Stimulated activated CD4-positive, alpha-beta T cell treated with anti-CD3 and anti-CD28 coated beads, Interleukin-12 subunit alpha, Interleukin-12 subunit beta, amount 100 ng/mL, for 4 hours (primary cell): ENCODE measurements around the gene DUSP3.
A peak's percentile ranks its signal among the peaks of the same experiment; 100 is the strongest.

Experiments used
- DNase-seq: peaks from one replicate; pipeline ENCODE4 v3.0.0-alpha.2; 2020

DUSP3 gene

DNA sequence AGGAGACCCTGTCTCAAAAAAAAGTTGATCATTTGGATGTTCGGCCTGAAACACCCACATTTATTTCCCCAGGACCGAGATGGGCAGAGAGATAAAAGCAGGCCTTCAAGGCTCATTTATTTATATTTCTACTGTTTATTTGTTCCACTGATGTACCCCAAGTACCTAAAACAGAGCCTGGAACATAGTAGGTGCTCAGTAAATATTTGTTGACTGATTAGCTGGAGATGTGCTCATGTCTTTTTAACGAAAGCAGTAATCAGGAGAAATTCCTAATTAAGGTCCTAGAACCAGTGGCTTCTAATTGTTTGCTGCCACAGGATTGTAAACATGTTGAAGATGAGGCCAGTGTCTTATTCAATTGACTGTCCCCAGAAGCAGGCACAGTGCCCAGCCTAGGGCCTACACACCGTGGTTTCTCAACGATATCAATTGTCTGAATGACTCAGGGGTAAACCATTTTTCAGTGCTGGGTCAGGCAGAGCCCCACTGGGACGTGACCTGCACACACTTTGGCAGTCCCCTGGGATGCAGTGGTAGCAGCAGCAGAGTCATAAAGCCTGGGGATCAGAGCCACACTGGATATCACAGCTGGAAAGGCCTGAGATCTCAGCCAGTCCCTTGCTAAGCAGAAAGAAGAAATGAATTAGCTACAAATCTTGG lies 54.9 kb downstream of the DUSP3 start:
- no peak for DNase-seq

DNA sequence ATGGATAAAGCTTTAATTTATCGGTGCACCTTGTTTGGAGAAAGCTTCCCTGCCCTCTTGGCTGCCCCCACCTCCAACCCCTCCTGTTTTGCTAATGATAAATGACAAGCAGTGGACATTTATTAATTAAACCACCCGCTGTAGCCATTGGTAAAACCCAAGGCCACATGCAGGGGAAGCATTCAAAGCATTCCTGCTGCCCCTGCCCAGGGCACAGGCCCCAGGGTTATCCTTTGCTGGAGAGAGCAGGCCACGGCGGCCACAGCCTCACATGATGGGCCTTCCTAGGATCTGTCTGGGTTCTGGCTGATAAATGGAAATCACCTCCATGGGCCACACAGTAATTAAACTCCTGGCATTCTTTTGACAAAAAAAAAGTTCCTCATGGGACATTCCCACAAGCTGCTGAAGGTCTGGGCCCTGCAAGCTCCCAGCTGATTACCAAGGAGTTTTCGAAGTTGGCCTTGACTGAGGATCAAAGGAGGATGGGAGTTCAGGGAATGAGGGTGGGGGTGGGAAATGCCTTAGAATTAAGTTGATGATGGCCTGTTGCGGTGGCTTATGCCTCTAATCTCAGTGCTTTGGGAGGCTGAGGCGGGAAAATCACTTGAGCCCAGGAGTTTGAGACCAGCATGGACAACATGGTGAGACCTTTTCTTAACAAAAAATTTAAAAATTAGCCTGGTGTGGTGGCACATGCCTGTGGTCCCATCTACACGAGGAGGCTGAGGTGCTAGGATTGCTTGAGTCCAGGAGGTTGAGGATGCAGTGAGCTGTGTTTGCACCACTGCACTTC lies 55.7 kb downstream of the DUSP3 start:
- DNase-seq, result no peak

DNA sequence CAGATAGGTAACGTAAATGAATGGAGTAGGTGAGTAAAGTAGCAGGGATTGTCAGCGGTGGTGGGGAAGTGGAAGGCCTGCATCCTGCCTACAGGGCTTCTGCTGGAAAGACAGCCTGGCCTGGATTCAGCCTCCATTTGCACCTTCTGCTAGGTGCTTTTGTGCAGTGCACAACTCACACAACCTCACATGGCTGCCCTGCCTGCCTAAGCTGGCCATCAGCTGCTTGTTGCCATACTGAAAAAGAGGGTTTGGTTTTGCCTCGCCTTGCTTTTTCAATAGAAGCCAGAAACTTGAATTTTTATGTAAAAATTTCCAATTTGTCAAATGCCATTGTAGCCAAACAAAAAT lies 56.5 kb downstream of the DUSP3 start:
- no peak for DNase-seq

DNA sequence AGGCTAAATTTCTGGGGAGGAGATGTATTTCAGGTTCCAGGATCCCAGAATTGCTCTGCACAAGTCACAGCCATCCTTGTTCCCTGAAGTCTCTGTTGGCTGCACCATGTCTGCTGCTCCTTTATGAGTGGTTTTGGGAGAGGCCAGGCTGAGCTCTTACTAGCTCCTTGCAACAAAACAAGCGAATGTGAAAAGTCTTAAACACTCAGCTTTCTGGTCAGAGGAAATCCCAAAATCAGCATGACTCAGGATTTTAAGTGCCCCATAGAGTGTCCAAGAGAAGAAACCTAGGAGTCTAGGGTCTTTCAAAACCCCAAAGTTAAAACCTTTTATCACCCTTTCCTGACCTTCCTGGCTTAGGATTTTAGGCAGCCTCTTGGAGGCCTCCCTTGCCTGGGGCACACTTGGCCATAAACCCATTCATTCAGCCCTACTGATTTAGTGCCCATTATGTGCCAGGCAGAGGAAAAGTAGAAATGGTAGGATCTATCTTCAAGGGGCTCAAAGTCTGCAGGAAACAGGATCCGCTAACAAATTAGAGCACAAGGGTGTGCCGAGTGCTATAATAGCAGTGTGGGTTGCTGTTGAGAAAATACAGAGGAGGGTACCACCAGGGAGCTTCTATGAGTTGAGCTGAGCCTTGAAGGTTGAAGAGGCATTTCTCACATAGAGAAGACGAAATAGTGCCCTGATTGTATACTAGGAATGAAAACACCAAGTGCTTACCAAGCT lies 57.1 kb downstream of the DUSP3 start:
- no peak for DNase-seq

DNA sequence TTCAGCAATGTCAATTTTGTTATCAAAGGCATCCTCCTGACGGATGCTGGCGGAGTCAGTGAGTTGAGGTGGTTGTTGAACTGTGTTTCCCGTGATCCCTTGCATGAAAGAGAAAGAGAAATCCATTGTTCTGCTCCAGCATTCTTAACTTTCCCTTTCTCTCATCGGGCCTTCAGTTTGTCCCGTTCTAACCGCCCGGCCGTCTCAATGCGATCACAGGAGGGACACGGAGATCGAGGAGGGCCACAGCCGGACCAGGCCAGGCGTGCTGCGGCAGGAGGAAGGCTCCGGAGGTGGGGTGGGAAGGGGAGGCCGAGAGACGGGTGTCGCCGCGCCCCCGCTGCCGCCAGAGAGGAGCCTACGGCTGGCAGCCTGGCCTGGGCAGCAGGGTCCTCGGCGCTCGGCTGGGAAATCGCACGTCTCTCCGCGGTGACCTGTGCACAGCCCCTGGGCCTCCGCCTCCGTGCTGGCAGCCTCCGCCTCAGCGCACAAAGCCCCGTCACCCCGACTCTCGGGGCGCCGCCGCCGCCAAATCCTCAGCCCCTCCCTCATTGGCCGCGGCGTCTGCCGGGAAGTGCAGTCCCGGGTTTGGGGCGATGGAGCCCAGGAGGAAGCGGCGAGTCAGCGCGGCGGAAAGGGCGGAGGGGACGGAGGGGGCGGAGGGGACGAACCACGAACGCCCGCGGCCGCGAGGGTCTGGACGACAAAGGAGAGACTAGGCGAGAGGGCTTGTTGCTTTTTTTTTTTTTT lies 58.3 kb downstream of the DUSP3 start:
- peak; percentile 74 for DNase-seq

DNA sequence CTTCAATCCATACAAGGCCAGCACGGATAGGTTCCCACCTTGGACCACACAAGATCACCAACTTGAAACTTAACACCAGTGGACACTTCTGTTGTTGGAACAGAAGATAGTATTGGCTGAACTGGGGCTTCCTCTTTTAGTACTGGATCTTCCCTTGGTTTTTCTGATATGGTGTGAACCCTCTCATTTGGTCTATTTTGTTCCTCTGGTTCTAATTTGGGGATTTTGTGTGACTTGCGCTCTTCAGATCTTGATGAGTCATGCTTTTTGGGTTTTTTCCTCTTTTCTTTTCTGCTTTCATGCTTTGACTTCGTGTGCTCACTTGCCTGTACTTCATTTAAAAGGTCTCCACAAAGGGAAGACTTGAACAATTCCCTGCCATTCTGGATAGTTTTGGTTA lies 59.2 kb downstream of the DUSP3 start:
- DNase-seq, result no peak

DNA sequence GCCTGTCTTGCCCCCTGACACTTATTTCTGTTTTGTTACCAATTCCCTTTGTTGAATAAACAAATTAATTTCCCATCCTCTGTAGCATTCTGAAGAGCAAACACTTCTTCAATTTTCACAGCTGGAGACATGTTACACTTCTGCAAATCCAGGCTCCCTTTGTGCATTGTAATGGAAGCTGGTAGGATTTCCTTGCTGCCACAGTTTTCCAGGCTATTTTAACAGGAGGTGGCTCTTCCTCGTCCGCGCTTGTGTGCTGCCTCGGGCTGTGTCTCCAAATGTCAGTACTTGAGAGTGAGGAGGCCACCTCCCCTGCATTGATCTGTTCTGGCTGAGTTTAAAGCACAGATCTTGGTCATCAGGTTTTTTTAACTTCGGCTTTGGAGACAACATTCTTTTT lies 60.2 kb downstream of the DUSP3 start:
- no peak for DNase-seq

DNA sequence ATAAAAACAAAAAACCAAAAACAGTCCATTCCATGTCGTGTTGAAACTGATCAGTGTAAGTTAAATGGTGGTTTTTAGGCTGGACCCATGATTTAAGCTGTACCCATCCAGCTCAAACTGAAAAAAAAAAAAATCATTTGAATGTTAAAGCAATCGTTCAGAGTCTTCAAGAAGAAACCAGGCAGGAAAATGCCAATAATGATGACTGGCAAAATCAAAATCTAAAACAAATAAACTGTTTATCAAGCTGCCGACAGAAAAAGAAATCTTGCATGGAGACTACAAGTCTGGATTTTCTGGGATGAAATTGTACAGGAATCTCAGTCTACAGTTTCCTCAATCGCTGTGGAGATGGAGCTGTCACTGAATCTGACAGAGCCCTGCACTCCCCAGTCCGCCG lies 60.9 kb downstream of the DUSP3 start:
- no peak for DNase-seq
